Endodermal cell (in vitro differentiated cells): Measurements from ENCODE around the gene FER. TPM values are rescaled to one million over a fixed set of nuclear protein-coding genes. Genes with fewer than 3 reads are reported as not detected.

Experiments
- DNase-seq: peaks from one replicate; pipeline ENCODE4 v3.0.0-alpha.2; 2017
- H3K27ac ChIP-seq: 2 replicates; pipeline ENCODE4 v1.5.1; 2013; ENCODE audit warnings: mild to moderate bottlenecking, low read depth, low read length, moderate library complexity
- H3K27me3 ChIP-seq: 2 replicates; pipeline ENCODE4 v1.6.1; 2013; ENCODE audit warnings: mild to moderate bottlenecking, low read length, moderate library complexity; ENCODE audit not compliant: insufficient read depth, control insufficient read depth, poor library complexity, severe bottlenecking
- H3K36me3 ChIP-seq: 2 replicates; pipeline ENCODE4 v1.7.0; 2013; ENCODE audit warnings: mild to moderate bottlenecking, low read length, moderate library complexity; ENCODE audit not compliant: control insufficient read depth, insufficient read depth
- H3K4me1 ChIP-seq: one replicate; pipeline ENCODE4 v1.7.0; 2013; ENCODE audit warnings: low read length; ENCODE audit not compliant: control insufficient read depth, insufficient read depth
- H3K4me3 ChIP-seq: 2 replicates; pipeline ENCODE4 v1.5.1; 2013; ENCODE audit warnings: mild to moderate bottlenecking, low read length, moderate library complexity
- H3K9ac ChIP-seq: 2 replicates; pipeline ENCODE4 v1.6.1; 2013; ENCODE audit warnings: mild to moderate bottlenecking, low read length, moderate library complexity; ENCODE audit not compliant: poor library complexity, severe bottlenecking; ENCODE audit errors: extremely low read depth
- H3K9me3 ChIP-seq: 2 replicates; pipeline ENCODE4 v1.6.1; 2013; ENCODE audit warnings: mild to moderate bottlenecking, low read length, moderate library complexity; ENCODE audit not compliant: control insufficient read depth
- H3K27ac Mint-ChIP-seq: 2 replicates; pipeline ENCODE4 v1.8.0; 2020; ENCODE audit warnings: mixed read lengths
- H3K27me3 Mint-ChIP-seq: 2 replicates; pipeline ENCODE4 v1.8.0; 2021; ENCODE audit warnings: mild to moderate bottlenecking, mixed read lengths; ENCODE audit not compliant: insufficient read depth
- H3K36me3 Mint-ChIP-seq: 2 replicates; pipeline ENCODE4 v1.8.0; 2020; ENCODE audit warnings: low read depth, mixed read lengths
- H3K4me1 Mint-ChIP-seq: 2 replicates; pipeline ENCODE4 v1.8.0; 2020; ENCODE audit warnings: mixed read lengths
- H3K4me3 Mint-ChIP-seq: 2 replicates; pipeline ENCODE4 v1.8.0; 2020; ENCODE audit warnings: mild to moderate bottlenecking, moderate library complexity, mixed read lengths
- H3K9me3 Mint-ChIP-seq: 2 replicates; pipeline ENCODE4 v1.8.0; 2020; ENCODE audit warnings: mild to moderate bottlenecking, mixed read lengths
- CTCF ChIP-seq: fragments of 200-600 bp; sonication (generic); conservative IDR thresholded peaks from 2 replicates; pipeline ENCODE4 v1.5.0; 2021; ENCODE audit warnings: antibody characterized with exemption, mild to moderate bottlenecking
- WGBS, 2 experiments: methylation state at CpG; one replicate each; pipeline versions ENCODE4 v1.1.5 to v1.1.7; 2013; ENCODE audit warnings: missing lambda C conversion rate in 2 of 2, mixed read lengths in 1 of 2; ENCODE audit not compliant: insufficient coverage in 1 of 2, insufficient read length in 1 of 2; 5-methylcytosine and 5-hydroxymethylcytosine counted together
- total RNA-seq, 2 donors: library from RNA; stranded (reverse); fragmentation: NEBNext Ultra II Directional in 1 of 2; extraction: Animal tissue kit (Norgen Biotek cat#: 25700) in 1 of 2; gene quantifications; 2 replicates in 1 of 2; 3 replicates in 1 of 2; pipeline ENCODE4 v1.2.1, GENCODE V29; 2021

The FER gene
- total RNA-seq, 2 donors from 2014 or later, result 24.5 to 26.8 TPM

- no peak overlapping the region for H3K9ac ChIP-seq
- H3K4me3 Mint-ChIP-seq, result no peak overlapping the region
- H3K27ac Mint-ChIP-seq, result no peak overlapping the region
- no peak for TF ChIP-seq CTCF
- no peaks in the 10 kb centered on the region for H3K9me3 ChIP-seq
- no peak overlapping the region for H3K4me3 ChIP-seq
- H3K36me3 Mint-ChIP-seq, result no peaks in the 10 kb centered on the region
- H3K9me3 Mint-ChIP-seq, result no peaks in the 10 kb centered on the region
- no peaks in the 10 kb centered on the region for H3K4me1 ChIP-seq
- H3K36me3 ChIP-seq, result no peaks in the 10 kb centered on the region
- no peaks in the 10 kb centered on the region for H3K27me3 Mint-ChIP-seq
- H3K27me3 ChIP-seq, result no peaks in the 10 kb centered on the region
- H3K27ac ChIP-seq, result no peak overlapping the region
- no peak for DNase-seq
- 93 to 99% methylated on average over 2 to 3 of the region's 3 CpGs for WGBS, 2 experiments
- H3K4me1 Mint-ChIP-seq, result peaks cover 3% of the 10 kb centered on the region
Observed at GRCh38 chr5:109113608-109114007, 365.9 kb downstream of the FER start.

GRCh38 chr5:109121225-109121624, 373.5 kb downstream of the FER start:
- no peaks in the 10 kb centered on the region for H3K27me3 Mint-ChIP-seq
- H3K27ac Mint-ChIP-seq, result no peak overlapping the region
- peaks cover 16% of the 10 kb centered on the region for H3K9me3 Mint-ChIP-seq
- no peak for DNase-seq
- Histone ChIP-seq H3K36me3 (no peaks in the 10 kb centered on the region), H3K4me3 (no peak overlapping the region), H3K27ac (no peak overlapping the region), H3K4me1 (no peaks in the 10 kb centered on the region), H3K27me3 (no peaks in the 10 kb centered on the region), H3K9me3 (peaks cover 6% of the 10 kb centered on the region), H3K9ac (no peak overlapping the region)
- no peak overlapping the region for H3K4me3 Mint-ChIP-seq
- no peaks in the 10 kb centered on the region for H3K4me1 Mint-ChIP-seq
- TF ChIP-seq CTCF, result no peak
- H3K36me3 Mint-ChIP-seq, result peaks cover 4% of the 10 kb centered on the region
- WGBS, 2 experiments, result 84 to 94% methylated on average over 2 to 3 of the region's 3 CpGs

GRCh38 chr5:109125755-109126429, 378.2 kb downstream of the FER start:
- Mint-ChIP-seq H3K4me3 (no peak overlapping the region), H3K4me1 (no peaks in the 10 kb centered on the region), H3K9me3 (peaks cover 10% of the 10 kb centered on the region), H3K36me3 (peaks cover 4% of the 10 kb centered on the region), H3K27me3 (no peaks in the 10 kb centered on the region), H3K27ac (no peak overlapping the region)
- H3K27me3 ChIP-seq, result no peaks in the 10 kb centered on the region
- no peak overlapping the region for H3K9ac ChIP-seq
- WGBS, 2 experiments, result 88 to 89% methylated on average over 6 of the region's 6 CpGs
- H3K36me3 ChIP-seq, result no peaks in the 10 kb centered on the region
- no peaks in the 10 kb centered on the region for H3K9me3 ChIP-seq
- TF ChIP-seq CTCF, result no peak
- H3K4me1 ChIP-seq, result no peaks in the 10 kb centered on the region
- H3K27ac ChIP-seq, result no peak overlapping the region
- H3K4me3 ChIP-seq, result no peak overlapping the region
- DNase-seq, result no peak
